ENCODE measurements around the gene IGF2R. TPM values are rescaled to one million over a fixed set of nuclear protein-coding genes. Genes with fewer than 3 reads are reported as not detected.

Gene IGF2R
- total RNA-seq, 2 experiments from 2014 or later = 19.3 to 37.6 TPM

GRCh38 chr6:159934181-159934580 lies 34.7 kb upstream of the IGF2R start:
- no peaks in the 10 kb centered on the region for H3K79me2 ChIP-seq (ENCODE audit: insufficient read depth, low read depth, low read length)
- no peak overlapping the region for H2AFZ ChIP-seq (ENCODE audit: low read length)
- H3K9me3 ChIP-seq (ENCODE audit: low read length) = peaks cover 7% of the 10 kb centered on the region; the same call in 1 of the 2 replicates
- no peaks in the 10 kb centered on the region for H3K9me2 ChIP-seq (ENCODE audit: insufficient read depth, low read length)
- intact Hi-C loops (cut with micrococcal nuclease; ENCODE audit: unreplicated experiment) = no loop called here
- BruUV-seq (replicated peaks) = no TSS peak
- ChIA-PET CTCF (ENCODE audit: unreplicated experiment) (no interaction called here), POLR2A (no interaction called here)
- TF ChIP-seq CTCF (conservative IDR thresholded peaks at IDR 0.05; ENCODE audit: low read length) (no peak), EZH2phosphoT487 (IDR thresholded peaks at IDR 0.05; ENCODE audit: borderline replicate concordance, low read depth, low read length) (no peak)
- no peaks in the 10 kb centered on the region for H3K36me3 ChIP-seq (ENCODE audit: insufficient read depth, low read length)
- no peaks in the 10 kb centered on the region for H4K20me1 ChIP-seq (ENCODE audit: insufficient read depth, low read length)
- no peak for DNase-seq (ENCODE audit: low spot score)
- H3K27ac ChIP-seq (ENCODE audit: low read depth, low read length, poor library complexity, severe bottlenecking) = no peak overlapping the region
- no peaks in the 10 kb centered on the region for H3K4me1 ChIP-seq (ENCODE audit: insufficient read depth, low read length, poor library complexity, severe bottlenecking)
- H3K4me3 ChIP-seq (ENCODE audit: low read depth, low read length, poor library complexity, severe bottlenecking) = no peak overlapping the region
- H3K4me2 ChIP-seq (ENCODE audit: low read length) = no peak overlapping the region

GRCh38 chr6:159935065-159935464 lies 33.8 kb upstream of the IGF2R start:
- Histone ChIP-seq H3K9me2 (ENCODE audit: insufficient read depth, low read length) (no peaks in the 10 kb centered on the region), H4K20me1 (ENCODE audit: insufficient read depth, low read length) (no peaks in the 10 kb centered on the region), H3K79me2 (ENCODE audit: insufficient read depth, low read depth, low read length) (no peaks in the 10 kb centered on the region), H3K4me1 (ENCODE audit: insufficient read depth, low read length, poor library complexity, severe bottlenecking) (no peaks in the 10 kb centered on the region), H3K4me3 (ENCODE audit: low read depth, low read length, poor library complexity, severe bottlenecking) (no peak overlapping the region), H3K9me3 (ENCODE audit: low read length) (peaks cover 7% of the 10 kb centered on the region; the same call in 1 of the 2 replicates), H3K36me3 (ENCODE audit: insufficient read depth, low read length) (no peaks in the 10 kb centered on the region), H3K4me2 (ENCODE audit: low read length) (no peak overlapping the region), H2AFZ (ENCODE audit: low read length) (no peak overlapping the region), H3K27ac (ENCODE audit: low read depth, low read length, poor library complexity, severe bottlenecking) (no peak overlapping the region)
- no TSS peak for BruUV-seq (replicated peaks)
- no peak for DNase-seq (ENCODE audit: low spot score)
- CTCF ChIA-PET (ENCODE audit: unreplicated experiment) = no interaction called here
- TF ChIP-seq CTCF (conservative IDR thresholded peaks at IDR 0.05; ENCODE audit: low read length) (no peak), EZH2phosphoT487 (IDR thresholded peaks at IDR 0.05; ENCODE audit: borderline replicate concordance, low read depth, low read length) (no peak)
- intact Hi-C loops (cut with micrococcal nuclease; ENCODE audit: unreplicated experiment) = no loop called here
- POLR2A ChIA-PET = no interaction called here

GRCh38 chr6:159935633-159936032 lies 33.2 kb upstream of the IGF2R start:
- CTCF ChIA-PET (ENCODE audit: unreplicated experiment) = no interaction called here
- Histone ChIP-seq H3K4me3 (ENCODE audit: low read depth, low read length, poor library complexity, severe bottlenecking) (no peak overlapping the region), H2AFZ (ENCODE audit: low read length) (no peak overlapping the region), H3K4me2 (ENCODE audit: low read length) (no peak overlapping the region), H3K4me1 (ENCODE audit: insufficient read depth, low read length, poor library complexity, severe bottlenecking) (no peaks in the 10 kb centered on the region), H4K20me1 (ENCODE audit: insufficient read depth, low read length) (no peaks in the 10 kb centered on the region), H3K36me3 (ENCODE audit: insufficient read depth, low read length) (no peaks in the 10 kb centered on the region), H3K79me2 (ENCODE audit: insufficient read depth, low read depth, low read length) (no peaks in the 10 kb centered on the region), H3K9me2 (ENCODE audit: insufficient read depth, low read length) (no peaks in the 10 kb centered on the region), H3K27ac (ENCODE audit: low read depth, low read length, poor library complexity, severe bottlenecking) (no peak overlapping the region), H3K9me3 (ENCODE audit: low read length) (peaks cover 7% of the 10 kb centered on the region; the same call in 1 of the 2 replicates)
- TF ChIP-seq CTCF (conservative IDR thresholded peaks at IDR 0.05; ENCODE audit: low read length) = no peak
- BruUV-seq (replicated peaks) = no TSS peak
- DNase-seq (ENCODE audit: low spot score) = no peak
- POLR2A ChIA-PET = interaction anchor here (0.6 kb wide), 1 partner anchor 314 kb away, joined by 3 read pairs; no protein-coding TSS in a partner anchor
- intact Hi-C loops (cut with micrococcal nuclease; ENCODE audit: unreplicated experiment) = no loop called here
